Sigmoid colon (tissue), 7 donors: Measurements from ENCODE around the gene ROBO1. TPM values are rescaled to one million over a fixed set of nuclear protein-coding genes. Genes with fewer than 3 reads are reported as not detected.

Experiments used
- DNase-seq: peaks from one replicate; pipeline ENCODE4 v3.0.0-alpha.2; 2019
- H3K27ac ChIP-seq, 4 donors: fragments of 200-600 bp; sonication (generic); one replicate each; pipeline ENCODE4 v1.5.1; 2016 to 2019; ENCODE audit warnings: mild to moderate bottlenecking in 1 of 4
- H3K27me3 ChIP-seq, 3 donors: fragments of 200-600 bp; sonication (generic); one replicate each; pipeline ENCODE4 v1.5.1; 2019; ENCODE audit warnings: mild to moderate bottlenecking in 1 of 3
- H3K36me3 ChIP-seq, 4 donors: fragments of 200-600 bp; sonication (generic); one replicate each; pipeline ENCODE4 v1.5.1; 2016 to 2019
- H3K4me1 ChIP-seq, 4 donors: fragments of 200-600 bp; sonication (generic); one replicate each; pipeline ENCODE4 v1.5.1; 2017 to 2019
- H3K4me3 ChIP-seq, 4 donors: fragments of 200-600 bp; sonication (generic); one replicate each; pipeline ENCODE4 v1.5.1; 2017 to 2019; ENCODE audit warnings: mild to moderate bottlenecking in 2 of 4, moderate library complexity in 1 of 4
- H3K9me3 ChIP-seq, 4 donors: fragments of 200-600 bp in 3 of 4; sonication (generic) in 3 of 4; one replicate each; pipeline versions ENCODE4 v1.5.1 to v1.6.1; 2013 to 2019
- CTCF ChIP-seq, 4 experiments: fragments of 450-650 bp in 3 of 4; fragments of 200-600 bp in 1 of 4; IDR thresholded peaks; one replicate each; pipeline ENCODE4 v1.5.1; 2016 to 2019; ENCODE audit warnings: antibody characterized with exemption in 4 of 4, mild to moderate bottlenecking in 3 of 4, moderate library complexity in 2 of 4
- EP300 ChIP-seq, 4 donors: sonication (generic); formaldehyde crosslinking; IDR thresholded peaks; one replicate each; pipeline ENCODE4 v1.6.1; 2017; ENCODE audit warnings: antibody characterized with exemption in 4 of 4
- POLR2A ChIP-seq, 2 donors: fragments of 450-650 bp; IDR thresholded peaks; one replicate each; pipeline ENCODE4 v1.6.1; 2016; ENCODE audit warnings: antibody characterized with exemption in 2 of 2, mild to moderate bottlenecking in 2 of 2, moderate library complexity in 2 of 2
- POLR2AphosphoS5 ChIP-seq, 4 donors: sonication (generic); formaldehyde crosslinking; IDR thresholded peaks; one replicate each; pipeline ENCODE4 v1.6.1; 2017; ENCODE audit warnings: antibody characterized with exemption in 4 of 4
- WGBS, 2 donors: extraction: QIAGEN DNeasy Blood & Tissue Kit; methylation state at CpG; one replicate each; pipeline ENCODE4 v1.1.7; 2013; 5-methylcytosine and 5-hydroxymethylcytosine counted together
- intact Hi-C: fragments of 100-400 bp; cut with DNase I; formaldehyde crosslinking; loops from one replicate; pipeline ENCODE4 v1.15.1; 2023
- polyA plus RNA-seq, 3 donors: library from polyadenylated mRNA; stranded (reverse); fragments of 200-250 nt; gene quantifications; one replicate each; pipeline ENCODE4 v1.2.3, GENCODE V29; 2013
- total RNA-seq, 4 donors: library from RNA; depleted of rRNA; stranded (reverse); fragments of >200 nt; gene quantifications; one replicate each; pipeline ENCODE4 v1.1.0, GENCODE V29; 2016
- donor health status: healthy with polysubstance abuse.
- donor health status: Bipolar disorder and iron deficiency.
- donor health status: healthy.

ROBO1 gene
- total and polyA plus RNA-seq, 7 donors, result 0.69 to 45.7 (median 32.4) TPM

- intact Hi-C loops, result no loop called here
- H3K36me3 ChIP-seq, result no peaks in the 10 kb centered on the region
- peak overlapping the region in 3 of 4 donors; percentile 39 to 44 (median 41) for H3K27ac ChIP-seq
- H3K27me3 ChIP-seq, result no peaks in the 10 kb centered on the region
- H3K9me3 ChIP-seq, result peaks cover 0 to 5% (median 0%) of the 10 kb centered on the region in 4 donors
- DNase-seq, result no peak
- no peak for TF ChIP-seq CTCF (IDR thresholded peaks at IDR 0.05)
- peaks cover 0 to 16% (median 12%) of the 10 kb centered on the region in 4 donors for H3K4me1 ChIP-seq
- H3K4me3 ChIP-seq, result no peak overlapping the region
- WGBS, 2 donors, result 49 to 50% methylated on average over 8 of the region's 8 CpGs
Measured at GRCh38 chr3:79246875-79247724, 520.7 kb downstream of the ROBO1 start.

- WGBS, 2 donors, result 12 to 13% methylated on average over 1 of the region's 1 CpG
- Histone ChIP-seq H3K9me3 (peaks cover 0 to 11% (median 2%) of the 10 kb centered on the region in 4 donors), H3K4me3 (no peak overlapping the region), H3K4me1 (peaks cover 0 to 16% (median 12%) of the 10 kb centered on the region in 4 donors), H3K36me3 (no peaks in the 10 kb centered on the region), H3K27ac (no peak overlapping the region), H3K27me3 (no peaks in the 10 kb centered on the region)
- DNase-seq, result no peak
- no peak for TF ChIP-seq POLR2A (IDR thresholded peaks at IDR 0.05)
- no peak for TF ChIP-seq POLR2AphosphoS5 (IDR thresholded peaks at IDR 0.05)
- no peak for TF ChIP-seq CTCF (IDR thresholded peaks at IDR 0.05)
- TF ChIP-seq EP300 (IDR thresholded peaks at IDR 0.05), result no peak
- intact Hi-C loops, result no loop called here
Measured at GRCh38 chr3:79245284-79246138, 522.3 kb downstream of the ROBO1 start.

- WGBS, 2 donors, result 81 to 88% methylated on average over 1 of the region's 1 CpG
- no peak for TF ChIP-seq CTCF (IDR thresholded peaks at IDR 0.05)
- TF ChIP-seq POLR2AphosphoS5 (IDR thresholded peaks at IDR 0.05), result no peak
- no peak for TF ChIP-seq EP300 (IDR thresholded peaks at IDR 0.05)
- TF ChIP-seq POLR2A (IDR thresholded peaks at IDR 0.05), result no peak
- Histone ChIP-seq H3K27ac (no peak overlapping the region), H3K4me1 (no peaks in the 10 kb centered on the region), H3K36me3 (no peaks in the 10 kb centered on the region), H3K9me3 (no peaks in the 10 kb centered on the region), H3K27me3 (no peaks in the 10 kb centered on the region), H3K4me3 (no peak overlapping the region)
- intact Hi-C loops, result no loop called here
- no peak for DNase-seq
Measured at GRCh38 chr3:79236496-79236895, 531.3 kb downstream of the ROBO1 start.

- DNase-seq, result no peak
- Histone ChIP-seq H3K27ac (no peak overlapping the region), H3K9me3 (no peaks in the 10 kb centered on the region), H3K4me3 (no peak overlapping the region), H3K36me3 (no peaks in the 10 kb centered on the region), H3K4me1 (no peaks in the 10 kb centered on the region), H3K27me3 (no peaks in the 10 kb centered on the region)
- intact Hi-C loops, result no loop called here
- WGBS, 2 donors, result 79 to 81% methylated on average over 7 of the region's 7 CpGs
- no peak for TF ChIP-seq EP300 (IDR thresholded peaks at IDR 0.05)
Measured at GRCh38 chr3:79233431-79234060, 534.3 kb downstream of the ROBO1 start.

GRCh38 chr3:79230266-79230665 is 537.5 kb downstream of the ROBO1 start:
- WGBS, 2 donors, result 44 to 78% methylated on average over 1 of the region's 1 CpG
- Histone ChIP-seq H3K4me3 (no peak overlapping the region), H3K4me1 (no peaks in the 10 kb centered on the region), H3K9me3 (no peaks in the 10 kb centered on the region), H3K36me3 (no peaks in the 10 kb centered on the region), H3K27me3 (no peaks in the 10 kb centered on the region), H3K27ac (no peak overlapping the region)
- no peak for TF ChIP-seq EP300 (IDR thresholded peaks at IDR 0.05)
- no peak for TF ChIP-seq CTCF (IDR thresholded peaks at IDR 0.05)
- no peak for TF ChIP-seq POLR2AphosphoS5 (IDR thresholded peaks at IDR 0.05)
- TF ChIP-seq POLR2A (IDR thresholded peaks at IDR 0.05), result no peak
- DNase-seq, result no peak
- intact Hi-C loops, result no loop called here
